HG03108 (cell line): Measurements from ENCODE around the gene OBSCN.

Experiments
- ATAC-seq: cut with Tn5 transposase; IDR thresholded peaks from one replicate; pipeline ENCODE4 v1.9.1; 2021; ENCODE audit warnings: moderate library complexity; ENCODE audit not compliant: unreplicated experiment

Gene OBSCN

DNA sequence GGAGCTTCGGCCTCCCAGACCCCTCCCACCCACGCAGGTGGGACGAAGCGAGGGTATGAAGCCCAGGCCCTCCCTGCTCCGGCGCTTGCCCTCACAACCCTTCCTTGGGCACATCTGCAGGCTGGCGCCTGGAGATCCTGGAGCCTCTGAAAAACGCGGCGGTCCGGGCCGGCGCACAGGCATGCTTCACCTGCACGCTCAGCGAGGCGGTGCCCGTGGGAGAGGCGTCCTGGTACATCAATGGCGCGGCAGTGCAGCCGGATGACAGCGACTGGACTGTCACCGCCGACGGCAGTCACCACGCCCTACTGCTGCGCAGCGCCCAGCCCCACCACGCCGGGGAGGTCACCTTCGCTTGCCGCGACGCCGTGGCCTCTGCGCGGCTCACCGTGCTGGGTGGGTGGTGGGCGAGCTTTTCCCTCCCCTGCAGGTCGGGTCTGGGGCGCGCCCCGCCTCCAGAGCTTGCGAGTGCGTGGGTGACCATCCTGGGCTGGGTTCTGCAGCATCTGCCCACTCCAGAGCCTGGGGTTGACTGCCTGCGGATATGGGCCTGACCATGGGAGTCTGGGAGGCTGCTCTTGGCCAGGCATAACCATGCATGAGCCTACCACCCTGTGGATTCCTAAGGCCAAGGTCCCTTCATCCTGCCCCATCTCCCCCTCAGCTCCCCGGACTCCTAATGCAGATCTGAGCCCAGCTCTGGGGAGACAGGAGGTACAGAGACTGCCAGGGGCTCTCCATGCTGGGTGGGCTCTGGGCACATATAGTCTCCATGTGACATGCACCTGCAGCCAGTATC lies 108.9 kb downstream of the OBSCN start:
- ATAC-seq, result no peak

DNA sequence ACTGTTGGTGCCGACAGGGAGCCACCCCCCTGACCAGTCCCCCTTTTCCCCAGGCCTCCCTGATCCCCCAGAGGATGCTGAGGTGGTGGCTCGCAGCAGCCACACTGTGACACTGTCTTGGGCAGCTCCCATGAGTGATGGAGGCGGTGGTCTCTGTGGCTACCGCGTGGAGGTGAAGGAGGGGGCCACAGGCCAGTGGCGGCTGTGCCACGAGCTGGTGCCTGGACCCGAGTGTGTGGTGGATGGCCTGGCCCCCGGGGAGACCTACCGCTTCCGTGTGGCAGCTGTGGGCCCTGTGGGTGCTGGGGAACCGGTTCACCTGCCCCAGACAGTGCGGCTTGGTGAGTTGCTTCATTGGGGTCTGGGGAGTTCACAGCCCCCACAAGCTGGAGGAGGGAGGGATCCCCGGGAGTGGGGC lies 109.6 kb downstream of the OBSCN start:
- ATAC-seq, result no peak

DNA sequence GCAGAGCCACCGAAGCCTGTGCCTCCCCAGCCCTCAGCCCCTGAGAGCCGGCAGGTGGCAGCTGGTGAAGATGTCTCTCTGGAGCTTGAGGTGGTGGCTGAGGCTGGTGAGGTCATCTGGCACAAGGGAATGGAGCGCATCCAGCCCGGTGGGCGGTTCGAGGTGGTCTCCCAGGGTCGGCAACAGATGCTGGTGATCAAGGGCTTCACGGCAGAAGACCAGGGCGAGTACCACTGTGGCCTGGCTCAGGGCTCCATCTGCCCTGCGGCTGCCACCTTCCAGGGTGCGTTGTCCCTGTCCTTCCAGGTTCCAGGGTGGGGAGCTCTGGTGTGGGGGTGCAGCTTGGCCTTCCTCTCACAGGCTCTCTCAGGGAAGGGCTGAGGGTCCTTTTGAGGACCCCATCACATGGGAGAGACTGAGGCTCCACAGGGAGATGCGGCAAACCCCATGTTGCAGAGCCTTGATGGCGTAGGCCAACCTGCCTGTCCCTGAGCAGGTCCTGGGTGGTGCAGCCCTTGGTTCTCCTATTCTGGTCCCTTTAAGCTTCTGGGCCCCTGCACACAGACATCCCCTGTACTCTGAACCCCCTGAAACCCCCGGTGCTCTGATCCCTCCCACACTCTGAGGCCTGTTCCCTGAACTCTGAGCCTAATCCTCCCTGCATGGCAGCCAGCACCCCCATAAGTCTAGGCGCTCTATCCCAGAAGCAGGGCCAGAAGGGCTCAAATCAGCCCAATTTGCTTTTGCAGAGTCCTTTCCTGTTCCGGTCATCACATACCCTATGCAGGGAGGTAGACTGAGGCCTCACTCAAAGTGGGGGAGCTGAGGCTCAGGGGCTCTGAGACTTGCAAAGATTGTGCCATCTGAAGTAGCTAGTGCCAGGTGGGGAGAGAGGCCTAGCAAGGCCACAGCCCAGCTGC lies 110.3 kb downstream of the OBSCN start:
- ATAC-seq, result no peak

- no peak for ATAC-seq
Observed at GRCh38 chr1:228318823-228319241, 111.0 kb downstream of the OBSCN start.

DNA sequence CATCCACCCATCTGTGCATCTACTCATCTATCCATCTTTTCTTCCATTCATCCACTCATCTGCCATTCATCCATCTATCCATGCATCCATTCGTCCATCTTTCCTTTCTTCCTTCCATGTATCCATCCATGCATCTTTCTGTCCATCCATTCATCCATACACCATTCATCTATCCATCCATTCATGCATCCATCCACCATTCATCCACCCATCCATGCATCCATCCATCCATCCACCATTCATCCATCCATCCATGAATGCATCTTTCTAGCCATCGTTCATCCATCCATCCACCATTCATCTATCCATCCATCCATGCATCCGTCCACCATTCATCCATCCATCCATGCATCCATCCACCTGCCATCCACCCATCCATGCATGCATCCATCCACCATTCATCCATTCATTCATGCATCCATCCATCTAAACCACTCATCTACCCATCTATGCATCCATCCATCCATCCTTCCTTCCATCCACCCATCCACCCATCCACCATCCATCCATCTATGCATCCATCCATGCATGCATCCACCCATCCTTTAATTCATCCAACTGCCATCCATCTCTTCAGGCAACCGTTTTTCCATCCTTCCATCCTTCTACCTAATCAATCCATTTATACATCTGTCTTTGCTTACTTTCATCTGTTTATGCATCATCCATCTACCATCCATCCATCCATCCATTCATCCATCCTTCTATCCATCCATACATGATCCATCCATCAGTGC lies 111.7 kb downstream of the OBSCN start:
- no peak for ATAC-seq

GRCh38 chr1:228320394-228320793 lies 112.5 kb downstream of the OBSCN start:
- no peak for ATAC-seq

DNA sequence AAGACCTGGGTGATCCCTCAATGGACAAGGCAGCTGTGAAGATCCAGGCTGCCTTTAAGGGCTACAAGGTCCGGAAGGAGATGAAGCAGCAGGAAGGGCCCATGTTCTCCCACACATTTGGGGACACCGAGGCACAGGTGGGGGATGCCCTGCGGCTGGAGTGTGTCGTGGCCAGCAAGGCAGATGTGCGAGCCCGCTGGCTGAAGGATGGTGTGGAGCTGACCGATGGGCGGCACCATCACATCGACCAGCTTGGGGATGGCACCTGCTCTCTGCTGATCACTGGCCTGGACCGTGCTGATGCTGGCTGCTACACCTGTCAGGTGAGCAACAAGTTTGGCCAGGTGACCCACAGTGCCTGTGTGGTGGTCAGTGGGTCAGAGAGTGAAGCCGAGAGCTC lies 113.6 kb downstream of the OBSCN start:
- ATAC-seq, result no peak

GRCh38 chr1:228321895-228322294 lies 114.1 kb downstream of the OBSCN start:
- no peak for ATAC-seq

DNA sequence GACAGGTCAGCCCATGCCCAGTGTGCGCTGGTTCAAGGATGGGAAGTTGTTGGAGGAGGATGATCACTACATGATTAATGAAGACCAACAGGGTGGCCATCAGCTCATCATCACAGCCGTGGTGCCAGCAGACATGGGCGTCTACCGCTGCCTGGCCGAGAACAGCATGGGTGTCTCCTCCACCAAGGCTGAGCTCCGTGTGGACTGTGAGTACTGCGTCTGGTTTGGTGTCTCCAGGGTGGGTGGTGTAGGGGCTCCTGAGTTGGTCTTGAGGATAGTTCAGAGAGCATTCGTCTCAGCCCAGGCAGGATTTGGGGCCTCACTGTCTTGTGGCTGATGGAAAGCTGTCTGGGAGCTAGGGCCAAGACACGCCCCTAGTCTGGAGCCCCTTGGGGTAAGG lies 115.6 kb downstream of the OBSCN start:
- no peak for ATAC-seq

GRCh38 chr1:228325267-228325666 lies 117.4 kb downstream of the OBSCN start:
- ATAC-seq, result no peak

DNA sequence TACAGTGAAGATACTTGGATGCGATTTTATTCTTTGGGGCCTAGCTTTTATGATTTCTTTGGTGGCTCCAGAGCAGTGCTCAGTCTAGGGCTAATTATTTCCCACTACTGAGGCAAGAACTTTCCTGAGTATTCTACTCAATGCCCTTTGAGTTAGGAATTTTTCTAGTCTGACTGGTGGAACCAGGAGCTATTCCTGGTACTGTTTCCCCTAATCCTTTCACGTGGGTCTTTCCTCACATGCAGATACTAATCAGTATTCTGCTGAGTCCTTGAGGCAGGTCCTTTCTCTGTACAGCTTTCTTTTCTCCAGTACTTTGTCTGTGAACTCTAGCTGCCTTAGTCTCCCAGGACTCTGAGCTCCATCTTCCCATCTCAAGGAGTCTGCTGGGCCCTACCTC lies 122.0 kb downstream of the OBSCN start:
- ATAC-seq, result no peak

- no peak for ATAC-seq
Observed at GRCh38 chr1:228332797-228333738, 125.2 kb downstream of the OBSCN start.

- no peak for ATAC-seq
Observed at GRCh38 chr1:228333739-228334115, 125.9 kb downstream of the OBSCN start.

- no peak for ATAC-seq
Observed at GRCh38 chr1:228334226-228334935, 126.5 kb downstream of the OBSCN start.

- ATAC-seq, result no peak
Observed at GRCh38 chr1:228334954-228335353, 127.1 kb downstream of the OBSCN start.

DNA sequence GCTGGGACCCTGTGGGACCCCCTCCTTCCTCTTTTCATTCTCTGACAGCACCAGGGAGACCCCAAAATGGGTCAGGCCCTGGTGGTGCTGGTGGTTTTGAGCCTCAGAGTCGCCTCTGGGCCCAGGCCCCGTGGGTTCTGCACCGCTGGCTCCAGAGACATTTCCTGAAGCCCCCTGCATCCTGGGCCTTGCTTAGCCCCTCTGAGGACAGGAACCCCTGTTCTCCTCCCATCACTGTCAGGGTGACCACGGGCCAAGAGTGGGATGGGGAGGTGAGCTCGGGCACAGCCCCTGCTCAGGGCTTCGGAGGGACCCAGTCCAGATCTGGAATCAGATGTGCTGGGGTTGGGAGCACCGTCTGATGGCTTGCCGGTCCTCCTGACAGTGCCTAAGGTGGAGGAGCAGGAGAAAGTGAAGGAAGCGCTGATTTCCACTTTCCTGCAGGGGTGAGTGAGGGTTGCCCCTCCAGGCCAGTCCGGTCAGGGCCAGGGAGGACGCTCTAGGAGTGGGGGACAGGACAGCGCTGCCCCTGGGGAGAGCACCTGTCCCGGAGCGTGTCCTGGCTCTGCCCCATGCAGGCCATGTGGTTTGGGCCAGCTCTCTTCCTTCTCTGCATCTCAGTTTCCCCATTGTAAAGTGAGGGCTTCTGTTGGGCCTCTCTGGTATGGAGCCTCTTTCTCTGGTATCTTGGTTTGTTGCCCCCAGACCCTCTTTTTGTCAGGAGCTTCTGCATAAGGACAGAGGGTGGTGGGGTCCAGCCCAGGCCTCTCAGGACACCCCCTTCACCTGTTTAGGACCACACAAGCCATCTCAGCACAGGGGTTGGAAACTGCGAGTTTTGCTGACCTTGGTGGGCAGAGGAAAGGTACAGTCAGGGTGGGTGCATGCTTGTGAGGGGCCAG lies 127.8 kb downstream of the OBSCN start:
- ATAC-seq, result no peak

DNA sequence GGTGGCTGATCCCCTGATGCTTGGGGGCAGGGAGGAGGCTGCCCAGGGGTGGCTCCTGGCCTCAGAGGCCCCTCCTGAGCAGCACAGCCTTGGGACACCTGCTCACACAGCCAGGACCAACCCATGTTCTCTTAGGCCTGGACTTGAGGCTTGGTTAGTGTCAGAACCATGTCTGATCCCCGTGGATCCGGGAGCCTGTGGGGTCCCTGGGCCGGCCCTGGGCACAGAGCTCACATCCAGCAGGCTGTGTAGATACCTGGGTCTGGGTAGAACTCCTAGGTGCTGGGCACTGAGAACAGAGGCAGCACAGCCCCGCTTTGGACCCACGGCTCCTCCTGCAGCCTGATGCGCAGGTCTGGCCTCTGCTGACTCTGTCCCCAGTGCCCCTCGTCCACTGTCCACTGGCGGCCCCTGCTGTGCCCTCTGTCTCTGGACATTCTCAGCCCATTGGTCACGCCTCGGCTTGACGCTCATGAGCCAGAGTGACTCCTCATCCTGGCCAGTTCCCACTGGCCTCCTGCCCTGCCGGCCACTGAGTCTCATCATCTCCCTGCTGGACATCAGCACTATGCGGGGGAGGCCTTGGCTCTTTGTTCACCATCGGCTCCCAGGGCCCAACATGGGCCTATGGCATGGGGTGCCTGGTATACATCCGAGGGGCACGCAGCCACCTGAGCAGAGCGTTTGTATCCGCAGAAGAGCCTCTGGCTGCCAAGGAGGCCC lies 128.6 kb downstream of the OBSCN start:
- no peak for ATAC-seq

DNA sequence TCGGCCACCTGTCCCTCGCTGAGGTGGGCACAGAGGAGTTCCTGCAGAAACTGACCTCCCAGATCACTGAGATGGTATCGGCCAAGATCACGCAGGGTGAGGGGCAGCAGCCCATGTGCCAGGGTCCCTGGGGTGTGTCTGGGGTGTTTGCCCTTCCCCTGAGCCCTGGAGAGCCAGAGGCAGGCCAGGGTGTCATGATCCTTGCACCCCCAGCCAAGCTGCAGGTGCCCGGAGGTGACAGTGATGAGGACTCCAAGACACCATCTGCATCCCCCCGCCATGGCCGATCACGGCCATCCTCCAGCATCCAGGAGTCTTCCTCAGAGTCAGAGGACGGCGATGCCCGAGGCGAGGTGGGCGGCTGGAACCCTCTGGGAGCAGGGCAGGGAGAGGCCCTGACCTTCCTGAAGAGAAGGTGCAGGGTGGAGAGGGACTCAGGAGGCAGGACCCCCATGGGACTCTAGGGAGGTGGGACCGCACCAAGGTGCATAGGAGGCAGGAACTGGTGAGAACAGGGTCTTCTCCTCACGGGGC lies 129.3 kb downstream of the OBSCN start:
- no peak for ATAC-seq
